A204.1 (cell line): ENCODE measurements around the gene PAM.
"Not testable (repeated sequence)": the region's sequence is repeated elsewhere in the genome, so short reads cannot be mapped to it uniquely, and the experiment has no call there.

Experiments
- FAIRE-seq: peaks from 2 replicates; lab custom pipeline; 2012; peaks lifted over from hg19 to GRCh38; lab: Jason Lieb, UNC

The PAM gene

GRCh38 chr5:103073500-103073899 lies 318.4 kb downstream of the PAM start:
- FAIRE-seq, result not testable (repeated sequence)

- FAIRE-seq, result no peak
Observed at GRCh38 chr5:103075442-103075841, 320.3 kb downstream of the PAM start.
